CD14-positive monocyte (primary cell): ENCODE results near the gene COQ8A. TPM values are rescaled to one million over a fixed set of nuclear protein-coding genes. Genes with fewer than 3 reads are reported as not detected.

Experiments used
- DNase-seq, 3 donors: peaks; one replicate each; pipeline ENCODE4 v3.0.0-alpha.2; 2011 to 2022
- H2AFZ ChIP-seq: 2 replicates; pipeline ENCODE4 v1.6.0; 2012; ENCODE audit warnings: mild to moderate bottlenecking, low read depth, low read length, inconsistent platforms; ENCODE audit not compliant: insufficient read depth, poor library complexity, severe bottlenecking
- H3K27ac ChIP-seq, 2 donors: 1 replicate in 1 of 2; 2 replicates in 1 of 2; pipeline ENCODE4 v1.5.1; 2012 to 2013; ENCODE audit warnings: low read length in 2 of 2, control low read depth in 1 of 2, inconsistent platforms in 1 of 2, low read depth in 1 of 2, mild to moderate bottlenecking in 1 of 2
- H3K27me3 ChIP-seq, 2 donors: one replicate each; pipeline versions ENCODE4 v1.6.0 to v1.6.1; 2011 to 2013; ENCODE audit warnings: low read length in 2 of 2; ENCODE audit not compliant: control insufficient read depth in 2 of 2, insufficient read depth in 2 of 2
- H3K36me3 ChIP-seq, 2 donors: replicated peaks in 1 of 2; 1 replicate in 1 of 2; 2 replicates in 1 of 2; pipeline versions ENCODE4 v1.5.1 to v1.6.1; 2012 to 2013; ENCODE audit warnings: low read length in 2 of 2, control low read depth in 1 of 2, inconsistent platforms in 1 of 2, mild to moderate bottlenecking in 1 of 2; ENCODE audit not compliant: insufficient read depth in 2 of 2, control insufficient read depth in 1 of 2
- H3K4me1 ChIP-seq, 2 donors: 1 replicate in 1 of 2; 2 replicates in 1 of 2; pipeline versions ENCODE4 v1.5.1 to v1.6.1; 2012 to 2013; ENCODE audit warnings: low read length in 2 of 2, control low read depth in 1 of 2, inconsistent platforms in 1 of 2, mild to moderate bottlenecking in 1 of 2, moderate library complexity in 1 of 2; ENCODE audit not compliant: insufficient read depth in 2 of 2, control insufficient read depth in 1 of 2
- H3K4me2 ChIP-seq: replicated peaks from 2 replicates; pipeline ENCODE3; 2012; ENCODE audit warnings: low read length, moderate library complexity, mild to moderate bottlenecking; ENCODE audit not compliant: poor library complexity, severe bottlenecking; ENCODE audit errors: extremely low read depth
- H3K4me3 ChIP-seq, 3 experiments: fragments of 200-600 bp in 1 of 3; sonication (generic) in 1 of 3; replicated peaks in 1 of 3; 1 replicate in 2 of 3; 2 replicates in 1 of 3; pipeline ENCODE4 v1.5.1; 2011 to 2013; ENCODE audit warnings: low read length in 3 of 3, mild to moderate bottlenecking in 3 of 3, control low read depth in 2 of 3, low read depth in 2 of 3, inconsistent platforms in 1 of 3, moderate library complexity in 1 of 3
- H3K79me2 ChIP-seq: 2 replicates; pipeline ENCODE4 v1.6.0; 2012; ENCODE audit warnings: mild to moderate bottlenecking, control low read depth, inconsistent platforms, low read length, moderate library complexity; ENCODE audit not compliant: insufficient read depth
- H3K9ac ChIP-seq: 2 replicates; pipeline ENCODE4 v1.6.0; 2017; ENCODE audit warnings: low read length, mild to moderate bottlenecking; ENCODE audit not compliant: insufficient read depth, poor library complexity, severe bottlenecking
- H3K9me3 ChIP-seq, 2 donors: replicated peaks in 1 of 2; 1 replicate in 1 of 2; 2 replicates in 1 of 2; pipeline versions ENCODE4 v1.5.1 to v1.6.1; 2012 to 2013; ENCODE audit warnings: low read length in 2 of 2, control low read depth in 1 of 2; ENCODE audit not compliant: control insufficient read depth in 1 of 2, insufficient read depth in 1 of 2
- H4K20me1 ChIP-seq: 2 replicates; pipeline ENCODE4 v1.6.0; 2012; ENCODE audit warnings: mild to moderate bottlenecking, low read length, control low read depth, moderate library complexity; ENCODE audit not compliant: insufficient read depth
- H3K27ac Mint-ChIP-seq, 7 donors: one replicate each; pipeline ENCODE4 v1.8.0; 2020; ENCODE audit warnings: mild to moderate bottlenecking in 7 of 7, mixed read lengths in 7 of 7, moderate library complexity in 6 of 7, inconsistent platforms in 2 of 7
- H3K27me3 Mint-ChIP-seq, 3 donors: one replicate each; pipeline ENCODE4 v1.8.0; 2021 to 2022; ENCODE audit warnings: low read depth in 3 of 3, mild to moderate bottlenecking in 3 of 3, mixed read lengths in 3 of 3, moderate library complexity in 3 of 3, inconsistent platforms in 1 of 3
- H3K36me3 Mint-ChIP-seq, 2 donors: one replicate each; pipeline ENCODE4 v1.8.0; 2020; ENCODE audit warnings: mixed read lengths in 2 of 2, inconsistent platforms in 1 of 2, mild to moderate bottlenecking in 1 of 2
- H3K4me1 Mint-ChIP-seq: one replicate; pipeline ENCODE4 v1.8.0; 2020; ENCODE audit warnings: mild to moderate bottlenecking, mixed read lengths
- H3K4me3 Mint-ChIP-seq, 2 donors: one replicate each; pipeline ENCODE4 v1.8.0; 2020; ENCODE audit warnings: mild to moderate bottlenecking in 2 of 2, mixed read lengths in 2 of 2, moderate library complexity in 1 of 2
- H3K9me3 Mint-ChIP-seq, 7 donors: one replicate each; pipeline ENCODE4 v1.8.0; 2020 to 2022; ENCODE audit warnings: mixed read lengths in 7 of 7, mild to moderate bottlenecking in 6 of 7, moderate library complexity in 6 of 7, inconsistent platforms in 2 of 7
- CTCF ChIP-seq: fragments of 200-600 bp; IDR thresholded peaks from one replicate; pipeline ENCODE4 v1.8.0; 2022; ENCODE audit warnings: antibody characterized with exemption, mild to moderate bottlenecking
- WGBS: methylation state at CpG from one replicate; pipeline ENCODE4 v1.1.5; 2013; ENCODE audit warnings: missing lambda C conversion rate; ENCODE audit not compliant: insufficient coverage; 5-methylcytosine and 5-hydroxymethylcytosine counted together
- intact Hi-C, 2 donors: fragments of 100-400 bp; cut with micrococcal nuclease; formaldehyde crosslinking; loops; one replicate each; pipeline versions ENCODE4 v1.15.0 to v1.15.1; 2023
- polyA plus RNA-seq, 3 donors: library from polyadenylated mRNA; depleted of rRNA in 1 of 3; unstranded in 2 of 3; stranded (reverse) in 1 of 3; fragments of 300-500 nt in 2 of 3; fragments of >200 nt in 1 of 3; fragmentation: Illumina TruSeq in 2 of 3; gene quantifications; 1 replicate in 2 of 3; 2 replicates in 1 of 3; pipeline ENCODE4 v1.2.3, GENCODE V29; 2012 to 2021

Gene COQ8A
- polyA plus RNA-seq, 3 donors: 33.1 to 44.7 (median 38.2) TPM

- peaks cover 100% of the 10 kb centered on the region for H4K20me1 ChIP-seq
- H3K4me1 ChIP-seq: peaks cover 15 to 17% of the 10 kb centered on the region in 2 donors
- H3K27me3 ChIP-seq: no peaks in the 10 kb centered on the region
- H3K27ac Mint-ChIP-seq: no peak overlapping the region
- H3K27me3 Mint-ChIP-seq: no peaks in the 10 kb centered on the region
- H3K4me2 ChIP-seq: no peak overlapping the region
- no peak overlapping the region for H2AFZ ChIP-seq
- no peak for DNase-seq
- no peaks in the 10 kb centered on the region for H3K9me3 ChIP-seq
- no peak overlapping the region for H3K9ac ChIP-seq
- no peak overlapping the region for H3K4me3 Mint-ChIP-seq
- no peak overlapping the region for H3K27ac ChIP-seq
- WGBS: 100% methylated on average over 1 of the region's 15 CpGs
- no peak overlapping the region for H3K4me3 ChIP-seq
- H3K36me3 ChIP-seq: peaks cover 0 to 10% of the 10 kb centered on the region in 2 donors
- H3K9me3 Mint-ChIP-seq: peaks cover 0 to 4% (median 3%) of the 10 kb centered on the region in 7 donors
- TF ChIP-seq CTCF: no peak
- H3K36me3 Mint-ChIP-seq: peaks cover 6 to 14% of the 10 kb centered on the region in 2 donors
- H3K4me1 Mint-ChIP-seq: peaks cover 41% of the 10 kb centered on the region
- H3K79me2 ChIP-seq: peaks cover 98% of the 10 kb centered on the region
- intact Hi-C loops: no loop called here
These were observed 8.9 kb downstream of the COQ8A start for GRCh38 chr1:226948996-226949395.

GRCh38 chr1:226949401-226949800 lies 9.3 kb downstream of the COQ8A start:
- Histone ChIP-seq H3K79me2 (peaks cover 98% of the 10 kb centered on the region), H3K9ac (no peak overlapping the region), H3K9me3 (no peaks in the 10 kb centered on the region), H4K20me1 (peaks cover 100% of the 10 kb centered on the region), H3K27ac (peak overlapping the region in 1 of 2 donors; percentile 5), H3K4me1 (peaks cover 15 to 17% of the 10 kb centered on the region in 2 donors), H3K27me3 (no peaks in the 10 kb centered on the region), H3K4me3 (no peak overlapping the region), H3K36me3 (peaks cover 0 to 10% of the 10 kb centered on the region in 2 donors), H2AFZ (no peak overlapping the region), H3K4me2 (no peak overlapping the region)
- TF ChIP-seq CTCF: no peak
- H3K4me3 Mint-ChIP-seq: no peak overlapping the region
- H3K27ac Mint-ChIP-seq: no peak overlapping the region
- peaks cover 0 to 4% (median 3%) of the 10 kb centered on the region in 7 donors for H3K9me3 Mint-ChIP-seq
- peaks cover 41% of the 10 kb centered on the region for H3K4me1 Mint-ChIP-seq
- WGBS: 100% methylated on average over 1 of the region's 3 CpGs
- no peaks in the 10 kb centered on the region for H3K27me3 Mint-ChIP-seq
- H3K36me3 Mint-ChIP-seq: peaks cover 10 to 14% of the 10 kb centered on the region in 2 donors
- intact Hi-C loops: no loop called here
- DNase-seq: no peak
